ENCODE data around the gene CHST6. TPM values are rescaled to one million over a fixed set of nuclear protein-coding genes. Genes with fewer than 3 reads are reported as not detected.
"Not testable (repeated sequence)": the region's sequence is repeated elsewhere in the genome, so short reads cannot be mapped to it uniquely, and the experiment has no call there.

The CHST6 gene
- 3.2 and 3.8 TPM in 2 replicates for total RNA-seq
- polyA plus RNA-seq = 0.10 and 1.2 TPM in 2 replicates

DNA sequence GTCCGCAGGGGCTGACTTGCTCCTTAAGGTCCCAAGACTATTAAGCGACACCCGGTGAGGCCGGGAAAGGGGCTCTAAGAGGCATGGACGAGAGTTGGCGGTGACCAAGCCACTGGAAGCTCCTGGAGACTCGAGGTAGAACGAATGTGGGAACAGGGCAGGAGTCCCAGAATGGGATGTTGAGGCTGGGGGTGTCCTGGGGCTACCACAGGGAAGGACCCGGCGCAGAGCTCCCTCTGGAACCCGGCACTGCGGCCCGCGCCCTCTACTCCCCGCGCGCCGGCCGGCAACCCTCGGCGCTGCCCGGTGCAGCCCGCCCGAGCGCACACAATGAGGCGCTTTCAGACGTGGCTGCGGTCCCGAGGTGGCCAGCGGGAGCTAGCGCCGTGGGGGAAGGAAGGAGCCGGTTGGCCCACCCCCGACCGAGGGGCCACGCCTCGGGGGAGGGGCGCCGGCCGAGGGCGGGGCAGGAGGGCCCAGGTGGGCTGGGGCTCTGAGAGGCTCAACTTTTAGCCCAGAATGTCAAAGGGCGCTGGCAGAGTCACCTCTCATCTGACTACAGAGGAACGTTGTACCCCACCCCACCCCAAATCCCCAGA is at the start of gene CHST6:
Gene CHST6 (minus strand): TSS at position 366 of the 599 bp plus-strand sequence. CDS start 15,613 bp downstream, outside the sequence.
- H3K9me3 ChIP-seq (ENCODE audit: low read depth) = no peaks in the 10 kb centered on the region
- H3K27ac ChIP-seq = no peak within 1 kb of the TSS
- no peaks in the 10 kb centered on the region for H3K36me3 ChIP-seq
- no peak for TF ChIP-seq CTCF (IDR thresholded peaks at IDR 0.05; ENCODE audit: low read depth, low read length)
- peaks cover 11% of the 10 kb centered on the region for H3K4me1 ChIP-seq (ENCODE audit: low read depth)
- peak within 1 kb of the TSS; percentile 35 for H3K4me3 ChIP-seq
- H3K27me3 ChIP-seq = peaks cover 14% of the 10 kb centered on the region
- DNase-seq (ENCODE audit: low read depth in 1 of 2, low spot score in 1 of 2) = peak; percentile 60 to 73

GRCh38 chr16:75542462-75542861 is 47.2 kb upstream of the CHST6 start:
- H3K36me3 ChIP-seq; H3K4me3 ChIP-seq; H3K27me3 ChIP-seq; H3K9me3 ChIP-seq (ENCODE audit: low read depth); H3K4me1 ChIP-seq (ENCODE audit: low read depth); DNase-seq (ENCODE audit: low read depth in 1 of 2, low spot score in 1 of 2); H3K27ac ChIP-seq: not testable (repeated sequence)

GRCh38 chr16:75541236-75541635 is 46.0 kb upstream of the CHST6 start:
- Histone ChIP-seq H3K9me3 (ENCODE audit: low read depth) (no peaks in the 10 kb centered on the region), H3K27ac (no peak overlapping the region), H3K4me1 (ENCODE audit: low read depth) (no peaks in the 10 kb centered on the region), H3K36me3 (no peaks in the 10 kb centered on the region), H3K27me3 (no peaks in the 10 kb centered on the region), H3K4me3 (no peak overlapping the region)
- TF ChIP-seq CTCF (IDR thresholded peaks at IDR 0.05; ENCODE audit: low read depth, low read length) = no peak
- DNase-seq (ENCODE audit: low read depth in 1 of 2, low spot score in 1 of 2) = no peak

DNA sequence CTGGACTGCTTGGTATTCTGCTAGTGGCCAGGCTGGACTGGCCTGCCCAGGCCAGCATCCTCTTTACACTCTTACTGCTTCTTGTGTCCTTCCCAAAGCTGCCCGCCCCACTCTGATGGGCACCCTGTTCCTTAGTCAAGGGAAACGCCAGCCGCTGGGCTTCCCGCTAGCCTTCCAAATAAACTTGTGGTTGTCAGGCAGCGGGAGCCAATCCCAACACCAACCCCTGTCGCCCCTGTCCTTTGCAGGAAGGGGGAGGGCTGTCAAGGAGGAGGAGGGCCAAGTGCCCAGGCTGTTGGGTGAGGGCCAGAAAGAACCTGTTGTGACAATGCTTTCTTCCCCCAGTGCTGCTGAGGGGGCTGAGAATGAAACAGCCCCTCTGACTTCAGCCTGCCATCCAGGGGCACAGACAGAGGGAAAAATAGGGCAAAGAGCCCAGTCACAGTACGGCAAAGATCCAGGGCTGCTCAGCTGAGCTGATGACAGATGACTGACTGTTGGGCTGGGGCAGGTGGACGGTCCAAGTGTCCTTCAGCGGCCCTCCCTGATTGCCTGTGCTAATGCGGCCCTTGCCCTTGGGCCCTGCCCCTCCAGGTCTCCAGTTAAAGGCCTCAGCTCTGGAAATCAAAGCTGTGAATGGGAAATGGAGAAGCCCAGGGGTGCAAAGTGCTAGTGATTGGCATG is 43.8 kb upstream of the CHST6 start:
- not testable (repeated sequence) for DNase-seq (ENCODE audit: low read depth in 1 of 2, low spot score in 1 of 2); H3K27ac ChIP-seq; H3K27me3 ChIP-seq

GRCh38 chr16:75537776-75538175 is 42.5 kb upstream of the CHST6 start:
- H3K27me3 ChIP-seq = no peaks in the 10 kb centered on the region
- no peaks in the 10 kb centered on the region for H3K4me1 ChIP-seq (ENCODE audit: low read depth)
- TF ChIP-seq CTCF (IDR thresholded peaks at IDR 0.05; ENCODE audit: low read depth, low read length) = no peak
- H3K27ac ChIP-seq = no peak overlapping the region
- H3K4me3 ChIP-seq = no peak overlapping the region
- no peak for DNase-seq (ENCODE audit: low read depth in 1 of 2, low spot score in 1 of 2)
- no peaks in the 10 kb centered on the region for H3K9me3 ChIP-seq (ENCODE audit: low read depth)
- no peaks in the 10 kb centered on the region for H3K36me3 ChIP-seq

More for the DNA sequence above, 43.8 kb upstream of the CHST6 start:
- not testable (repeated sequence) for H3K4me3 ChIP-seq; H3K36me3 ChIP-seq; H3K9me3 ChIP-seq (ENCODE audit: low read depth); H3K4me1 ChIP-seq (ENCODE audit: low read depth)

DNA sequence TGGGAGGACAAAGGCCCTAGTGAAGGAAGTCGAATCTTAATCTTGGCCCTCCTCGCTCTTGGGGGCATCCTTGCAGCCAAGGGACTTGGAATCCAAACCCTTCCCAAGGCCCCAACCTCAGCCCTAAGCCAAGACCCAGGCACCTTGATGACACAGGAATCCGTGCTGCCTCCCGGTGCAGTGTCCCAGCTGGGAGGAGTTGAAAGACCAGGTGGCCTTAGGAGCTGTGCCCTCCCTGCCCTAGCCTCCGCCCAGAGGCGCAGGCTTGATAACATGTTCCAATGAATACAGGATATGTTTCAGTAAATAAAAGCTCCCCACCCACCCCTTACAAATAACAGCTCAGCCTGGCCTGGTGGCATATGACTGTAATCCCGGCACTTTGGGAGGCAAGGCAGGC is 40.7 kb upstream of the CHST6 start, which contains the start of gene CHST5:
Gene CHST5 (minus strand): TSS at position 208 of the 400 bp plus-strand sequence. CDS start 5,724 bp downstream, outside the sequence.
- H3K27ac ChIP-seq = no peak within 1 kb of the TSS
- H3K4me1 ChIP-seq (ENCODE audit: low read depth) = no peaks in the 10 kb centered on the region
- H3K9me3 ChIP-seq (ENCODE audit: low read depth) = no peaks in the 10 kb centered on the region
- no peak for DNase-seq (ENCODE audit: low read depth in 1 of 2, low spot score in 1 of 2)
- H3K4me3 ChIP-seq = no peak within 1 kb of the TSS
- H3K27me3 ChIP-seq = no peaks in the 10 kb centered on the region
- H3K36me3 ChIP-seq = no peaks in the 10 kb centered on the region
- no peak for TF ChIP-seq CTCF (IDR thresholded peaks at IDR 0.05; ENCODE audit: low read depth, low read length)
